GM23338 (cell line): ENCODE results near the gene APC. TPM values are rescaled to one million over a fixed set of nuclear protein-coding genes. Genes with fewer than 3 reads are reported as not detected.

Experiments used
- ATAC-seq: fragments of 200-7000 bp; cut with Tn5 transposase; 3 replicates; pipeline ENCODE4 v1.9.1; 2020
- DNase-seq: peaks from one replicate; pipeline ENCODE4 v3.0.0-alpha.2; 2015; ENCODE audit warnings: low spot score
- H2AFZ ChIP-seq: fragments of 200-600 bp; sonication (generic); 2 replicates; pipeline ENCODE4 v1.8.0; 2016; ENCODE audit warnings: antibody characterized with exemption, mild to moderate bottlenecking, moderate library complexity
- H3F3A ChIP-seq: fragments of 200-600 bp; sonication (generic); replicated peaks from 2 replicates; pipeline ENCODE4 v1.8.0; 2017; ENCODE audit warnings: antibody characterized with exemption, mixed run types, low read depth
- H3K27ac ChIP-seq: fragments of 200-600 bp; sonication (generic); 2 replicates; pipeline ENCODE4 v1.6.1; 2016; ENCODE audit warnings: low read depth
- H3K27me3 ChIP-seq: fragments of 200-600 bp; sonication (generic); 2 replicates; pipeline ENCODE4 v1.8.0; 2016; ENCODE audit warnings: mild to moderate bottlenecking, mixed run types, moderate library complexity; ENCODE audit not compliant: insufficient read depth
- H3K36me3 ChIP-seq: fragments of 200-600 bp; sonication (generic); 2 replicates; pipeline ENCODE4 v1.8.0; 2016; ENCODE audit warnings: mild to moderate bottlenecking; ENCODE audit not compliant: insufficient read depth
- H3K4me1 ChIP-seq: fragments of 200-600 bp; sonication (generic); 2 replicates; pipeline ENCODE4 v1.8.0; 2016; ENCODE audit warnings: mild to moderate bottlenecking, moderate library complexity; ENCODE audit not compliant: insufficient read depth
- H3K4me2 ChIP-seq: fragments of 200-600 bp; sonication (generic); 2 replicates; pipeline ENCODE4 v1.7.1; 2017; ENCODE audit warnings: mixed run types
- H3K4me3 ChIP-seq: fragments of 200-600 bp; sonication (generic); 2 replicates; pipeline ENCODE4 v1.6.1; 2016; ENCODE audit warnings: mixed run types
- H3K79me2 ChIP-seq: fragments of 200-600 bp; sonication (generic); replicated peaks from 2 replicates; pipeline ENCODE4 v1.8.0; 2017; ENCODE audit warnings: mild to moderate bottlenecking; ENCODE audit not compliant: insufficient read depth
- H3K9me2 ChIP-seq: fragments of 200-600 bp; sonication (generic); 2 replicates; pipeline ENCODE4 v1.8.0; 2017; ENCODE audit not compliant: insufficient read depth
- H4K20me1 ChIP-seq: fragments of 200-600 bp; sonication (generic); replicated peaks from 2 replicates; pipeline ENCODE4 v1.8.0; 2017; ENCODE audit warnings: mild to moderate bottlenecking; ENCODE audit not compliant: insufficient read depth
- H3K27ac Mint-ChIP-seq: 2 replicates; pipeline ENCODE4 v1.8.0; 2020; ENCODE audit warnings: inconsistent platforms, mild to moderate bottlenecking, moderate library complexity, mixed read lengths
- H3K27me3 Mint-ChIP-seq: 3 replicates; pipeline ENCODE4 v1.8.0; 2022; ENCODE audit warnings: low read depth, mild to moderate bottlenecking, moderate library complexity, mixed read lengths, inconsistent platforms; ENCODE audit not compliant: insufficient read depth, poor library complexity
- H3K36me3 Mint-ChIP-seq: 3 replicates; pipeline ENCODE4 v1.8.0; 2021; ENCODE audit warnings: low read depth, mild to moderate bottlenecking, inconsistent platforms, moderate library complexity, mixed read lengths
- H3K4me1 Mint-ChIP-seq: 3 replicates; pipeline ENCODE4 v1.8.0; 2020; ENCODE audit warnings: mild to moderate bottlenecking, inconsistent platforms, mixed read lengths
- H3K4me3 Mint-ChIP-seq: 3 replicates; pipeline ENCODE4 v1.8.0; 2021; ENCODE audit warnings: moderate library complexity, mild to moderate bottlenecking, inconsistent platforms, mixed read lengths
- H3K9me3 Mint-ChIP-seq: 3 replicates; pipeline ENCODE4 v1.8.0; 2020; ENCODE audit warnings: moderate library complexity, mild to moderate bottlenecking, inconsistent platforms, mixed read lengths
- CREB1 ChIP-seq: fragments of 250-450 bp; sonication (Bioruptor Pico); IDR thresholded peaks from 2 replicates; pipeline ENCODE4 v1.5.0; 2020; ENCODE audit warnings: low read depth, mild to moderate bottlenecking, moderate library complexity
- EZH2 ChIP-seq: fragments of 200-600 bp; sonication (generic); IDR thresholded peaks from one replicate; pipeline ENCODE4 v1.8.0; 2017; ENCODE audit warnings: antibody characterized with exemption, mild to moderate bottlenecking, low read depth; ENCODE audit not compliant: unreplicated experiment
- EZH2phosphoT487 ChIP-seq: fragments of 200-600 bp; sonication (generic); IDR thresholded peaks from one replicate; pipeline ENCODE4 v1.8.1; 2018; ENCODE audit warnings: antibody characterized with exemption; ENCODE audit not compliant: unreplicated experiment
- JUNB ChIP-seq: IDR thresholded peaks from one replicate; pipeline ENCODE4 v1.6.1; 2016; ENCODE audit warnings: antibody characterized with exemption; ENCODE audit not compliant: unreplicated experiment
- NANOG ChIP-seq: IDR thresholded peaks from 2 replicates; pipeline ENCODE4 v1.6.1; 2016; ENCODE audit warnings: antibody characterized with exemption, borderline replicate concordance
- POLR2AphosphoS5 ChIP-seq: IDR thresholded peaks from 2 replicates; pipeline ENCODE4 v1.6.1; 2016; ENCODE audit warnings: antibody characterized with exemption, low read depth
- STAT1 ChIP-seq: IDR thresholded peaks from one replicate; pipeline ENCODE4 v1.6.1; 2016; ENCODE audit warnings: antibody characterized with exemption; ENCODE audit not compliant: unreplicated experiment
- ZNF114 ChIP-seq: fragments of 250-450 bp; sonication (Bioruptor Pico); IDR thresholded peaks from 2 replicates; pipeline ENCODE4 v1.5.0; 2020; ENCODE audit warnings: mild to moderate bottlenecking, moderate library complexity
- ZNF331 ChIP-seq: fragments of 250-450 bp; sonication (Bioruptor Pico); IDR thresholded peaks from 2 replicates; pipeline ENCODE4 v1.5.0; 2020; ENCODE audit warnings: low read depth, mild to moderate bottlenecking, moderate library complexity
- polyA plus RNA-seq: library from polyadenylated mRNA; unstranded; fragments of >200 nt; fragmentation: Nextera tagmentation; extraction: Ambion mirVana; gene quantifications from 2 replicates; pipeline ENCODE4 v1.2.1, GENCODE V29; 2016
- total RNA-seq: library from RNA; depleted of rRNA; stranded (reverse); fragments of >200 nt; shearing (Covaris generic); gene quantifications from 2 replicates; pipeline ENCODE4 v1.2.3, GENCODE V29; 2014
- TF ChIP-seq, protein P1 (sequence below): IDR thresholded peaks from one replicate; pipeline ENCODE4 v1.6.1; 2018; ENCODE audit warnings: antibody characterized with exemption; ENCODE audit not compliant: unreplicated experiment
- TF ChIP-seq, protein P2 (sequence below): fragments of 250-450 bp; sonication (Bioruptor Pico); IDR thresholded peaks from 2 replicates; pipeline ENCODE4 v1.5.0; 2020; ENCODE audit warnings: mild to moderate bottlenecking, moderate library complexity
- TF ChIP-seq, protein P3 (sequence below), 2 experiments: fragments of 200-600 bp in 1 of 2; sonication (generic) in 1 of 2; conservative IDR thresholded peaks; 2 replicates each; pipeline versions ENCODE4 v1.5.1 to v1.6.1; 2016 to 2017; ENCODE audit warnings: antibody characterized with exemption in 2 of 2, low read depth in 2 of 2, mild to moderate bottlenecking in 2 of 2, moderate library complexity in 1 of 2
- TF ChIP-seq, protein P4 (sequence below): IDR thresholded peaks from 2 replicates; pipeline ENCODE4 v1.6.1; 2016; ENCODE audit warnings: antibody characterized with exemption

Gene APC
- total and polyA plus RNA-seq, 2 experiments from 2014 or later: 42.4 to 62.9 TPM

DNA sequence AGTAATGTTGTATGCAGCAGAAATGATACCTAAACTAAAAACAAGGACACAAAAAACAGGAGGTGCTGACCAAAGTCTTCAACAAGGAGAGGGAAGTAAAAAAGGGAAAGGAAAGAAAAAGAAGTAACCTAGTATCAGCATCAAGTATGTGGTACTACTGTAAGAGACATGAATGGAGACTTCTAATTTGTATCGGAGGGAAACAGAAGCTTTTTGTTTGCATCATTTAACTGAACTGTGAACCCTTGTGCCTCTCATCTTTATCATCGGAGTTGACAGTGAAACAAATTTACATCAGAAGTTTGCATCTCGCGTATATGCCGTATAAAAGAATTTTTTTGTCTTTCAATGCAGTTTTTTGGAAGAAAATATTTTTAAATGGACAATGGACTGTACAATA, 129.7 kb downstream of the APC start:
- H3K27ac Mint-ChIP-seq: no peak overlapping the region
- no peak overlapping the region for H2AFZ ChIP-seq
- H4K20me1 ChIP-seq: peaks cover 30% of the 10 kb centered on the region
- H3K79me2 ChIP-seq: peaks cover 43% of the 10 kb centered on the region
- H3K9me3 Mint-ChIP-seq: no peaks in the 10 kb centered on the region
- DNase-seq (no peak), ATAC-seq (no peak)
- peaks cover 7% of the 10 kb centered on the region for H3K4me1 Mint-ChIP-seq
- peaks cover 3% of the 10 kb centered on the region; the same call in 1 of the 2 replicates for H3K4me1 ChIP-seq
- H3F3A ChIP-seq: 0 out of 2 replicates have a peak, but pooled peaks cover 2% of the 10 kb centered on the region
- peaks cover 81% of the 10 kb centered on the region for H3K36me3 Mint-ChIP-seq
- no peak overlapping the region for H3K4me3 Mint-ChIP-seq
- no peak overlapping the region for H3K4me2 ChIP-seq
- 0 out of 2 replicates have a peak overlapping the region, but pooled peaks have one; percentile 19 for H3K27ac ChIP-seq
- H3K27me3 ChIP-seq: no peaks in the 10 kb centered on the region
- peaks cover 51% of the 10 kb centered on the region for H3K36me3 ChIP-seq
- no peaks in the 10 kb centered on the region for H3K27me3 Mint-ChIP-seq
- no peak for TF ChIP-seq CREB1 (CRISPR knock-in tag)
- TF ChIP-seq, protein P1, sequence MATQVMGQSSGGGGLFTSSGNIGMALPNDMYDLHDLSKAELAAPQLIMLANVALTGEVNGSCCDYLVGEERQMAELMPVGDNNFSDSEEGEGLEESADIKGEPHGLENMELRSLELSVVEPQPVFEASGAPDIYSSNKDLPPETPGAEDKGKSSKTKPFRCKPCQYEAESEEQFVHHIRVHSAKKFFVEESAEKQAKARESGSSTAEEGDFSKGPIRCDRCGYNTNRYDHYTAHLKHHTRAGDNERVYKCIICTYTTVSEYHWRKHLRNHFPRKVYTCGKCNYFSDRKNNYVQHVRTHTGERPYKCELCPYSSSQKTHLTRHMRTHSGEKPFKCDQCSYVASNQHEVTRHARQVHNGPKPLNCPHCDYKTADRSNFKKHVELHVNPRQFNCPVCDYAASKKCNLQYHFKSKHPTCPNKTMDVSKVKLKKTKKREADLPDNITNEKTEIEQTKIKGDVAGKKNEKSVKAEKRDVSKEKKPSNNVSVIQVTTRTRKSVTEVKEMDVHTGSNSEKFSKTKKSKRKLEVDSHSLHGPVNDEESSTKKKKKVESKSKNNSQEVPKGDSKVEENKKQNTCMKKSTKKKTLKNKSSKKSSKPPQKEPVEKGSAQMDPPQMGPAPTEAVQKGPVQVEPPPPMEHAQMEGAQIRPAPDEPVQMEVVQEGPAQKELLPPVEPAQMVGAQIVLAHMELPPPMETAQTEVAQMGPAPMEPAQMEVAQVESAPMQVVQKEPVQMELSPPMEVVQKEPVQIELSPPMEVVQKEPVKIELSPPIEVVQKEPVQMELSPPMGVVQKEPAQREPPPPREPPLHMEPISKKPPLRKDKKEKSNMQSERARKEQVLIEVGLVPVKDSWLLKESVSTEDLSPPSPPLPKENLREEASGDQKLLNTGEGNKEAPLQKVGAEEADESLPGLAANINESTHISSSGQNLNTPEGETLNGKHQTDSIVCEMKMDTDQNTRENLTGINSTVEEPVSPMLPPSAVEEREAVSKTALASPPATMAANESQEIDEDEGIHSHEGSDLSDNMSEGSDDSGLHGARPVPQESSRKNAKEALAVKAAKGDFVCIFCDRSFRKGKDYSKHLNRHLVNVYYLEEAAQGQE: no peak
- TF ChIP-seq ZNF331 (CRISPR knock-in tag): no peak
- no peak for TF ChIP-seq EZH2phosphoT487
- no peak for TF ChIP-seq JUNB
- TF ChIP-seq, protein P2, sequence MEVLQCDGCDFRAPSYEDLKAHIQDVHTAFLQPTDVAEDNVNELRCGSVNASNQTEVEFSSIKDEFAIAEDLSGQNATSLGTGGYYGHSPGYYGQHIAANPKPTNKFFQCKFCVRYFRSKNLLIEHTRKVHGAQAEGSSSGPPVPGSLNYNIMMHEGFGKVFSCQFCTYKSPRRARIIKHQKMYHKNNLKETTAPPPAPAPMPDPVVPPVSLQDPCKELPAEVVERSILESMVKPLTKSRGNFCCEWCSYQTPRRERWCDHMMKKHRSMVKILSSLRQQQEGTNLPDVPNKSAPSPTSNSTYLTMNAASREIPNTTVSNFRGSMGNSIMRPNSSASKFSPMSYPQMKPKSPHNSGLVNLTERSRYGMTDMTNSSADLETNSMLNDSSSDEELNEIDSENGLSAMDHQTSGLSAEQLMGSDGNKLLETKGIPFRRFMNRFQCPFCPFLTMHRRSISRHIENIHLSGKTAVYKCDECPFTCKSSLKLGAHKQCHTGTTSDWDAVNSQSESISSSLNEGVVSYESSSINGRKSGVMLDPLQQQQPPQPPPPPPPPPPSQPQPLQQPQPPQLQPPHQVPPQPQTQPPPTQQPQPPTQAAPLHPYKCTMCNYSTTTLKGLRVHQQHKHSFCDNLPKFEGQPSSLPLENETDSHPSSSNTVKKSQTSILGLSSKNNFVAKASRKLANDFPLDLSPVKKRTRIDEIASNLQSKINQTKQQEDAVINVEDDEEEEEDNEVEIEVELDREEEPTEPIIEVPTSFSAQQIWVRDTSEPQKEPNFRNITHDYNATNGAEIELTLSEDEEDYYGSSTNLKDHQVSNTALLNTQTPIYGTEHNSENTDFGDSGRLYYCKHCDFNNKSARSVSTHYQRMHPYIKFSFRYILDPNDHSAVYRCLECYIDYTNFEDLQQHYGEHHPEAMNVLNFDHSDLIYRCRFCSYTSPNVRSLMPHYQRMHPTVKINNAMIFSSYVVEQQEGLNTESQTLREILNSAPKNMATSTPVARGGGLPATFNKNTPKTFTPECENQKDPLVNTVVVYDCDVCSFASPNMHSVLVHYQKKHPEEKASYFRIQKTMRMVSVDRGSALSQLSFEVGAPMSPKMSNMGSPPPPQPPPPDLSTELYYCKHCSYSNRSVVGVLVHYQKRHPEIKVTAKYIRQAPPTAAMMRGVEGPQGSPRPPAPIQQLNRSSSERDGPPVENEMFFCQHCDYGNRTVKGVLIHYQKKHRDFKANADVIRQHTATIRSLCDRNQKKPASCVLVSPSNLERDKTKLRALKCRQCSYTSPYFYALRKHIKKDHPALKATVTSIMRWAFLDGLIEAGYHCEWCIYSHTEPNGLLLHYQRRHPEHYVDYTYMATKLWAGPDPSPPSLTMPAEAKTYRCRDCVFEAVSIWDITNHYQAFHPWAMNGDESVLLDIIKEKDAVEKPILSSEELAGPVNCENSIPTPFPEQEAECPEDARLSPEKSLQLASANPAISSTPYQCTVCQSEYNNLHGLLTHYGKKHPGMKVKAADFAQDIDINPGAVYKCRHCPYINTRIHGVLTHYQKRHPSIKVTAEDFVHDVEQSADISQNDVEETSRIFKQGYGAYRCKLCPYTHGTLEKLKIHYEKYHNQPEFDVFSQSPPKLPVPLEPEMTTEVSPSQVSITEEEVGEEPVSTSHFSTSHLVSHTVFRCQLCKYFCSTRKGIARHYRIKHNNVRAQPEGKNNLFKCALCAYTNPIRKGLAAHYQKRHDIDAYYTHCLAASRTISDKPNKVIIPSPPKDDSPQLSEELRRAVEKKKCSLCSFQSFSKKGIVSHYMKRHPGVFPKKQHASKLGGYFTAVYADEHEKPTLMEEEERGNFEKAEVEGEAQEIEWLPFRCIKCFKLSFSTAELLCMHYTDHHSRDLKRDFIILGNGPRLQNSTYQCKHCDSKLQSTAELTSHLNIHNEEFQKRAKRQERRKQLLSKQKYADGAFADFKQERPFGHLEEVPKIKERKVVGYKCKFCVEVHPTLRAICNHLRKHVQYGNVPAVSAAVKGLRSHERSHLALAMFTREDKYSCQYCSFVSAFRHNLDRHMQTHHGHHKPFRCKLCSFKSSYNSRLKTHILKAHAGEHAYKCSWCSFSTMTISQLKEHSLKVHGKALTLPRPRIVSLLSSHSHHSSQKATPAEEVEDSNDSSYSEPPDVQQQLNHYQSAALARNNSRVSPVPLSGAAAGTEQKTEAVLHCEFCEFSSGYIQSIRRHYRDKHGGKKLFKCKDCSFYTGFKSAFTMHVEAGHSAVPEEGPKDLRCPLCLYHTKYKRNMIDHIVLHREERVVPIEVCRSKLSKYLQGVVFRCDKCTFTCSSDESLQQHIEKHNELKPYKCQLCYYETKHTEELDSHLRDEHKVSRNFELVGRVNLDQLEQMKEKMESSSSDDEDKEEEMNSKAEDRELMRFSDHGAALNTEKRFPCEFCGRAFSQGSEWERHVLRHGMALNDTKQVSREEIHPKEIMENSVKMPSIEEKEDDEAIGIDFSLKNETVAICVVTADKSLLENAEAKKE (CRISPR knock-in tag): no peak
- TF ChIP-seq, protein P3, sequence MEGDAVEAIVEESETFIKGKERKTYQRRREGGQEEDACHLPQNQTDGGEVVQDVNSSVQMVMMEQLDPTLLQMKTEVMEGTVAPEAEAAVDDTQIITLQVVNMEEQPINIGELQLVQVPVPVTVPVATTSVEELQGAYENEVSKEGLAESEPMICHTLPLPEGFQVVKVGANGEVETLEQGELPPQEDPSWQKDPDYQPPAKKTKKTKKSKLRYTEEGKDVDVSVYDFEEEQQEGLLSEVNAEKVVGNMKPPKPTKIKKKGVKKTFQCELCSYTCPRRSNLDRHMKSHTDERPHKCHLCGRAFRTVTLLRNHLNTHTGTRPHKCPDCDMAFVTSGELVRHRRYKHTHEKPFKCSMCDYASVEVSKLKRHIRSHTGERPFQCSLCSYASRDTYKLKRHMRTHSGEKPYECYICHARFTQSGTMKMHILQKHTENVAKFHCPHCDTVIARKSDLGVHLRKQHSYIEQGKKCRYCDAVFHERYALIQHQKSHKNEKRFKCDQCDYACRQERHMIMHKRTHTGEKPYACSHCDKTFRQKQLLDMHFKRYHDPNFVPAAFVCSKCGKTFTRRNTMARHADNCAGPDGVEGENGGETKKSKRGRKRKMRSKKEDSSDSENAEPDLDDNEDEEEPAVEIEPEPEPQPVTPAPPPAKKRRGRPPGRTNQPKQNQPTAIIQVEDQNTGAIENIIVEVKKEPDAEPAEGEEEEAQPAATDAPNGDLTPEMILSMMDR (conservative IDR thresholded peaks at IDR 0.05; ENCODE audit: low read depth in 2 of 2): no peak
- no peak for TF ChIP-seq ZNF114 (CRISPR knock-in tag)
- TF ChIP-seq EZH2: no peak
- TF ChIP-seq NANOG: no peak
- TF ChIP-seq STAT1: no peak
- TF ChIP-seq, protein P4, sequence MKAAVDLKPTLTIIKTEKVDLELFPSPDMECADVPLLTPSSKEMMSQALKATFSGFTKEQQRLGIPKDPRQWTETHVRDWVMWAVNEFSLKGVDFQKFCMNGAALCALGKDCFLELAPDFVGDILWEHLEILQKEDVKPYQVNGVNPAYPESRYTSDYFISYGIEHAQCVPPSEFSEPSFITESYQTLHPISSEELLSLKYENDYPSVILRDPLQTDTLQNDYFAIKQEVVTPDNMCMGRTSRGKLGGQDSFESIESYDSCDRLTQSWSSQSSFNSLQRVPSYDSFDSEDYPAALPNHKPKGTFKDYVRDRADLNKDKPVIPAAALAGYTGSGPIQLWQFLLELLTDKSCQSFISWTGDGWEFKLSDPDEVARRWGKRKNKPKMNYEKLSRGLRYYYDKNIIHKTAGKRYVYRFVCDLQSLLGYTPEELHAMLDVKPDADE: no peak
- no peak for TF ChIP-seq POLR2AphosphoS5
- no peak overlapping the region for H3K4me3 ChIP-seq
- H3K9me2 ChIP-seq: no peaks in the 10 kb centered on the region
